ENCODE results near the gene ZNF543.
A peak's percentile ranks its signal among the peaks of the same experiment; 100 is the strongest.

The ZNF543 gene

DNA sequence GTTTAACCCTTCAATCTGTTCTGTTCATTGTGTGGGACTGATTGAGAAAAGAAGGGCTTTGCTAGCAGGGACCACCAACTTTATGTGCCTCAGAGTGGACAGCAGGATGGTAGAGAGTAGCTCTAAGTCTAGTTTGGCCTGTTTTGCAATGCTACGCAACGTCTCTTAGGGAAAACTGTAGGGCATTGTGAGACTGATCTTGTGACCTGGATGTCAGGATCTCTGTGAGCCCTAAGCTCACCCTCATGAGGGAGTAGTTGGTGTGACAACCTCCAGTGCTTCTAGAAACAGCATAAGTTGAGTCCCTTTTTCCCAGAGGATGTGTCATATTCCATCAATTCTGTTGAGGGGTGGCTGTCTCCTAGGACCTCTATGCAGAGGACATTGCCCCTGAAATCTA, 9.5 kb upstream of the ZNF543 start:
- TF ChIP-seq, protein P1, sequence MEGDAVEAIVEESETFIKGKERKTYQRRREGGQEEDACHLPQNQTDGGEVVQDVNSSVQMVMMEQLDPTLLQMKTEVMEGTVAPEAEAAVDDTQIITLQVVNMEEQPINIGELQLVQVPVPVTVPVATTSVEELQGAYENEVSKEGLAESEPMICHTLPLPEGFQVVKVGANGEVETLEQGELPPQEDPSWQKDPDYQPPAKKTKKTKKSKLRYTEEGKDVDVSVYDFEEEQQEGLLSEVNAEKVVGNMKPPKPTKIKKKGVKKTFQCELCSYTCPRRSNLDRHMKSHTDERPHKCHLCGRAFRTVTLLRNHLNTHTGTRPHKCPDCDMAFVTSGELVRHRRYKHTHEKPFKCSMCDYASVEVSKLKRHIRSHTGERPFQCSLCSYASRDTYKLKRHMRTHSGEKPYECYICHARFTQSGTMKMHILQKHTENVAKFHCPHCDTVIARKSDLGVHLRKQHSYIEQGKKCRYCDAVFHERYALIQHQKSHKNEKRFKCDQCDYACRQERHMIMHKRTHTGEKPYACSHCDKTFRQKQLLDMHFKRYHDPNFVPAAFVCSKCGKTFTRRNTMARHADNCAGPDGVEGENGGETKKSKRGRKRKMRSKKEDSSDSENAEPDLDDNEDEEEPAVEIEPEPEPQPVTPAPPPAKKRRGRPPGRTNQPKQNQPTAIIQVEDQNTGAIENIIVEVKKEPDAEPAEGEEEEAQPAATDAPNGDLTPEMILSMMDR (IDR thresholded peaks at IDR 0.05; ENCODE audit: borderline replicate concordance, extremely low read depth, low read length, poor library complexity, severe bottlenecking) = no peak
- TF ChIP-seq EZH2 (IDR thresholded peaks at IDR 0.05; ENCODE audit: borderline replicate concordance, low read depth, low read length, severe bottlenecking) = no peak
- Histone ChIP-seq H3K9ac (ENCODE audit: low read depth, low read length) (no peak overlapping the region), H3K27ac (ENCODE audit: low read length) (no peak overlapping the region), H4K20me1 (ENCODE audit: insufficient read depth, low read length) (peaks cover 1% of the 10 kb centered on the region; the same call in 1 of the 2 replicates), H3K4me3 (ENCODE audit: low read depth in 1 of 2, low read length in 2 of 2) (no peak overlapping the region), H3K9me3 (ENCODE audit: insufficient read depth, low read length, severe bottlenecking) (no peaks in the 10 kb centered on the region), H3K4me1 (ENCODE audit: insufficient read depth, low read length) (no peaks in the 10 kb centered on the region), H2AFZ (ENCODE audit: low read depth, low read length) (no peak overlapping the region), H3K79me2 (ENCODE audit: insufficient read depth, low read length) (no peaks in the 10 kb centered on the region), H3K36me3 (ENCODE audit: insufficient read depth, low read length) (no peaks in the 10 kb centered on the region; the same call in 1 of the 2 replicates), H3K4me2 (ENCODE audit: insufficient read depth, low read length) (no peak overlapping the region), H3K27me3 (ENCODE audit: insufficient read depth, low read length, poor library complexity) (no peaks in the 10 kb centered on the region)
- DNase-seq (no peak), ATAC-seq (ENCODE audit: insufficient read depth, low read depth) (no peak)

DNA sequence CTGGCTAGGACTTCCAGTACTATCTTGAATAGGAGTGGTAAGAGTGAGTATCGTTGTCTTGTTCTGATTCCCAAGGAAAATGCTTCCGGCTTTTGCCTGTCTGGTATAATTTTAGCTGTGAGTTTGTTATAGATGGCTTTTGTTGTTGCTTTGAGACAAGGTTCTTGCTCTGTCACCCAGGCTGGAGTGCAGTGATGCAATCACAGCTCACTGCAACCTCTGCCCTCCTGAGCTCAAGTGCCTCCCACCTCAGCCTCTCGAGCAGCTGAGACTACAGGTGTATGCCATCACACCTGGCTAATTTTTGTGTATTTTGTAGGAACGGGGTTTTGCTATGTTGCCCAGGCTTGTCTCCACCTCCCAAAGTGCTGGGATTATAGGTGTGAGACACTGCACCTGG, 6.1 kb upstream of the ZNF543 start:
- no peak for DNase-seq
- no peaks in the 10 kb centered on the region for H3K27me3 ChIP-seq (ENCODE audit: insufficient read depth, low read length, poor library complexity)

DNA sequence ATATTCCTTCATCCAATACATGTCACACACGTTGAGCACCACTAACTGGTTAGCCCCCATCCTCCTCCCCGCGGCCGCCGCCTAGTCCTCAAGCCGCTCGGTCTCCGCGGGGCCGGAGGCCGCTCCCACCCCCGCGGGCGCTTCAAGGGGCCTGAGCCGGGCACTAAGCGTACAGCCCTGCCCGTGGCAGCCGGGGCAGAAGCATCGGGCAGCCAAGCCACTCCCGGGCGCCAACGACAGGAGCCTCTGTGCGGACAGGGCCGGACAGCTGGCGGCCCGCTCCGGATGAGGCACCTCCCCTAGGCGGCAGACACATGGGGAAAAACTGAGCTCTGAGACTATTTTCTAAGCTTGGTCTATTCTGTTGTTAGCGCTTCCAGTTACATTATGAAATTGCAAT, 2.8 kb upstream of the ZNF543 start:
- H2AFZ ChIP-seq (ENCODE audit: low read depth, low read length) = no peak overlapping the region
- H3K79me2 ChIP-seq (ENCODE audit: insufficient read depth, low read length) = peaks cover 24% of the 10 kb centered on the region
- no peak overlapping the region for H3K9ac ChIP-seq (ENCODE audit: low read depth, low read length)
- ATAC-seq (ENCODE audit: insufficient read depth, low read depth) = no peak
- H3K4me2 ChIP-seq (ENCODE audit: insufficient read depth, low read length) = no peak overlapping the region
- peaks cover 3% of the 10 kb centered on the region; the same call in 1 of the 2 replicates for H3K36me3 ChIP-seq (ENCODE audit: insufficient read depth, low read length)
- TF ChIP-seq, protein P1 (IDR thresholded peaks at IDR 0.05; ENCODE audit: borderline replicate concordance, extremely low read depth, low read length, poor library complexity, severe bottlenecking) = no peak
- TF ChIP-seq EZH2 (IDR thresholded peaks at IDR 0.05; ENCODE audit: borderline replicate concordance, low read depth, low read length, severe bottlenecking) = no peak
- H3K27me3 ChIP-seq (ENCODE audit: insufficient read depth, low read length, poor library complexity) = no peaks in the 10 kb centered on the region
- no peak for DNase-seq
- H4K20me1 ChIP-seq (ENCODE audit: insufficient read depth, low read length) = peaks cover 11% of the 10 kb centered on the region; the same call in 1 of the 2 replicates
- no peak overlapping the region for H3K4me3 ChIP-seq (ENCODE audit: low read depth in 1 of 2, low read length in 2 of 2)
- no peaks in the 10 kb centered on the region for H3K9me3 ChIP-seq (ENCODE audit: insufficient read depth, low read length, severe bottlenecking)
- peaks cover 22% of the 10 kb centered on the region for H3K4me1 ChIP-seq (ENCODE audit: insufficient read depth, low read length)
- no peak overlapping the region for H3K27ac ChIP-seq (ENCODE audit: low read length)

More for the DNA sequence above, 6.1 kb upstream of the ZNF543 start:
- Histone ChIP-seq H3K4me1 (ENCODE audit: insufficient read depth, low read length) (no peaks in the 10 kb centered on the region), H3K79me2 (ENCODE audit: insufficient read depth, low read length) (no peaks in the 10 kb centered on the region), H3K27ac (ENCODE audit: low read length) (no peak overlapping the region), H3K4me2 (ENCODE audit: insufficient read depth, low read length) (no peak overlapping the region), H3K4me3 (ENCODE audit: low read depth in 1 of 2, low read length in 2 of 2) (no peak overlapping the region), H4K20me1 (ENCODE audit: insufficient read depth, low read length) (no peaks in the 10 kb centered on the region), H3K36me3 (ENCODE audit: insufficient read depth, low read length) (no peaks in the 10 kb centered on the region), H3K9me3 (ENCODE audit: insufficient read depth, low read length, severe bottlenecking) (no peaks in the 10 kb centered on the region), H2AFZ (ENCODE audit: low read depth, low read length) (no peak overlapping the region), H3K9ac (ENCODE audit: low read depth, low read length) (no peak overlapping the region)
- TF ChIP-seq, protein P1 (IDR thresholded peaks at IDR 0.05; ENCODE audit: borderline replicate concordance, extremely low read depth, low read length, poor library complexity, severe bottlenecking) = no peak
- TF ChIP-seq EZH2 (IDR thresholded peaks at IDR 0.05; ENCODE audit: borderline replicate concordance, low read depth, low read length, severe bottlenecking) = no peak
- ATAC-seq (ENCODE audit: insufficient read depth, low read depth) = no peak

DNA sequence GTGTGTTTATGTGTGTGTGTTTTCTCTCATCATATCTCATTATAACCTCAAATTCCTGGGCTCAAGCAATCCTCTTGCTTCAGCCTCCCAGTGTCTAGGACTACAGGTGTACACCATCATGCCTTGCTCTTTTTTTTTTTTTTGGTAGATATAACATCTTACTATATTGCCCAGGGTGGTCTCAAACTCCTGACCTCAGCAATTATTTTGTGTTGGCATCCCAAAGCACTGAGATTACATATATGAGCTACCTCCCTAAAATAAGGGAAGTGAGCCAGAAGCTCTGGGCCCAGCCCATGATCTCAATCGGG, 448 bp upstream of the ZNF543 start:
- H2AFZ ChIP-seq (ENCODE audit: low read depth, low read length) = peak overlapping the region; percentile 86
- peaks cover 38% of the 10 kb centered on the region for H3K79me2 ChIP-seq (ENCODE audit: insufficient read depth, low read length)
- peak overlapping the region; percentile 94 for H3K4me2 ChIP-seq (ENCODE audit: insufficient read depth, low read length)
- H3K4me3 ChIP-seq (ENCODE audit: low read depth in 1 of 2, low read length in 2 of 2) = peak overlapping the region; percentile 70 to 92; a peak in 3 of 4 replicates
- DNase-seq (no peak), ATAC-seq (ENCODE audit: insufficient read depth, low read depth) (no peak)
- TF ChIP-seq EZH2 (IDR thresholded peaks at IDR 0.05; ENCODE audit: borderline replicate concordance, low read depth, low read length, severe bottlenecking) = no peak
- TF ChIP-seq, protein P1 (IDR thresholded peaks at IDR 0.05; ENCODE audit: borderline replicate concordance, extremely low read depth, low read length, poor library complexity, severe bottlenecking) = no peak
- H3K36me3 ChIP-seq (ENCODE audit: insufficient read depth, low read length) = peaks cover 24% of the 10 kb centered on the region
- no peaks in the 10 kb centered on the region for H3K9me3 ChIP-seq (ENCODE audit: insufficient read depth, low read length, severe bottlenecking)
- peaks cover 19% of the 10 kb centered on the region for H4K20me1 ChIP-seq (ENCODE audit: insufficient read depth, low read length)
- no peaks in the 10 kb centered on the region for H3K27me3 ChIP-seq (ENCODE audit: insufficient read depth, low read length, poor library complexity)
- H3K27ac ChIP-seq (ENCODE audit: low read length) = peak overlapping the region; percentile 87
- peaks cover 27% of the 10 kb centered on the region for H3K4me1 ChIP-seq (ENCODE audit: insufficient read depth, low read length)
- peak overlapping the region; percentile 87 for H3K9ac ChIP-seq (ENCODE audit: low read depth, low read length)

Measured in DND-41 (cell line).